NCI-H2107 treated with DMSO at 0.1 percent for 48 hours (cell line): Measurements from ENCODE around the gene CNOT9.
A peak's percentile ranks its signal among the peaks of the same experiment; 100 is the strongest.

Experiments
- DNase-seq: peaks from one replicate; lab custom pipeline; 2025; ENCODE audit not compliant: unreplicated experiment; lab: John Stamatoyannopoulos, UW

The CNOT9 gene

DNA sequence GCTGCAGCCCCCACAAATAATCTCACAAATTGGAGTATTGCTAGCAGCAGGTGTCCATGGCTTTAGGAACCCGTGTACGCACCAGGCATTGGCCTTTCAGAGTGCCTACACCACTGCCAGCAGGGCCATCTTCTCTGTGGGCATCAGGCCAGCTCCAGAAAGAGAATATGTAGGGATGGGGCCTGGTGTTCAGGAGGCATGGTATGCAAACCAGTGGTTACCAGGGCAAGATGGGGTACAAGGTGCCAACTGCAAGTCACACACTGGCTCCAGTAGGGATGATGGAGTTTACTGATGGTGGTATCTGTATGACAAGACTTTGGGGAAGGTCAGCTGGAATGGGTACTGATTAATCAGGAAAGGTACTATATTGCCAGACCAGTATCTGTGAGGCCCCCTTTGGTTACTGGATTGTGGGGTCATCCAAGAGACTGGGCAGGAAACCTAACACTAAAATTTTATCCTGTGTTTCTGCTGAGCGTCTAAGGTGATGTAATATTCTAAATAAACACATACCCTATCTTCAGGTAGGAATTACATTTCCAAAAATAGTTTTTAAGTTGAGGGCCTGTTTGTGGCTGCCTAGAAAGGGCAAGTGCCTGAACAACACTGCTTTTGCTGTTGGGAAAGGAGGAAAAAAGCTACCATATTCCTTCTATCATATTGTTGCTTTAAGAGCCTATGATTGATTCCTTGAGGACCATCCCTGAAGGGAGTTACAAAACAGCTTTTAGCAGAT lies 9.0 kb downstream of the CNOT9 start:
- no peak for DNase-seq

- no peak for DNase-seq
Measured at GRCh38 chr2:218578272-218578877, 9.7 kb downstream of the CNOT9 start.

DNA sequence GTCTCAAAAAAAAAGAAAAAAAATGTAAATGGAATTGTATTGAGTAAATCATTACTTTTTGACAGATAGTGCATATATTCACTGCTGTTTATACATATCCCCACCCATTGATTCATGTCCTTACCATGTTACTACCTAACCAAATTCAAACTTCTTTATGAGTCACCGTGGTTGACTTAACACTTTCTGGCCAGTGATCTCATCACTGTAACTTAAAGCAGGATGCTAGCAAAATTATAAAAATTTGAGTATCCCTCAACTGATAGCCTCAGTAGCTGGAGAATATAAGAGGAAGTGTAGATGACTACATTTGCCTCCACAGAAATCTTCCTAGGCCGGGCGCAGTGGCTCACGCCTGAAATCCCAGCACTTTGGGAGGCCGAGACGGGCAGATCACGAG lies 13.4 kb downstream of the CNOT9 start:
- no peak for DNase-seq

DNA sequence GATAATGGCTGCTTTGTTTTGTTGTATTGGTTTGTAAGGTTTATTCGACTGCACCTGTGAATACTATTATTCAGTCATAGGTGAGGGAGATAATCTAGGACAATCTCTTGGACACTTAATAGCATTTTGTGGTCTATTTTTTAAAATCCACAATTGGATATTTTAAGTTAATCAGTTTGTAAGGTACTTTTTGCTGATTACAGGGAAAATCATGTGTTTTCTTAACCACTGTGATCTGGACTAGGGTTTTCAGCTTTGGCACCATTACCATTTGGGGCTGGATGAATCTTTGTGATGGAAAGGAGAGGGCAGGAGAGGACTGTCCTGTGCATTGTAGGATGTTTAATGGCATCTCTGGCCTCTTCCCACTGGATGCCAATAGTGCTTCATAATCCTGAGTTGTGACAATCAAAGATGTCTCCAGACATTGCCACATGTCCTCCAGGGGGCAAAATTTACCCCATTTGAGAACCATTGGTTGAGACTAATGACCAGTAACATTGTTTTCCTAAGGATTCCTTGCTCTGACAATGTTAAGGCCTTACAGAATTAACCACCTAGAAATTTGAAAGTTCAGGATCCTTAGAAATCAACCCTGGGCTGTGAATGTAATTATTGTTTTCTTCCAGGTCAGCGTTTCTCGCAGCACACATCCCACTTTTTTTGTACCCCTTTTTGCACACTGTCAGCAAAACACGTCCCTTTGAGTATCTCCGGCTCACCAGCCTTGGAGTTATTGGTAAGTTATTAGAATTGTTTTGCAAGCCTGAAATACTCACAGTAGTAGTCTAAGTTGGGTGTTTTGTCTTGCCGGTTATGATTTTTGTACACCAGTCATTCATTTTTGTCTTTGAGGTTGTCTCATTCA lies 15.6 kb downstream of the CNOT9 start:
- no peak for DNase-seq

- DNase-seq, result no peak
Measured at GRCh38 chr2:218585541-218585940, 16.9 kb downstream of the CNOT9 start.

DNA sequence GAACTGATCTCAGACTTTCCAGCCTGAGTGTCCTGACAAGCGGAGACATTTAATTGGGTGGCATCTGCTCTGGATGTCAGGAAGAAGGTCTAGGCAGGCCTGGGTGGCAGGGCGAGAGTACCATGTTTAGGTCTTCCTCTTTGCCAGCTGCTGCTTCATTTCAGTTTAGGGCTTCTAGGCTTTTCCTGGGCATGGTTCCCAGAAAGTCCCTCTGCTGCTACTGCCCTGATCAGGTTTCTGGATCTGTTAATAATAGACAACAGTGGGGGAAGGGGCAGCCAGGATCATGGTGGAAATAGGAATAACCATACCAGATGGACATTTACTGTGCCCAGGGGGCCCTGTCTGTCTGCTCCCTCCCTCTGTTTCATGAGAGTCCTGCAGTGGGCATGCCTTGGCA lies 36.8 kb downstream of the CNOT9 start:
- DNase-seq, result peak; percentile 72

DNA sequence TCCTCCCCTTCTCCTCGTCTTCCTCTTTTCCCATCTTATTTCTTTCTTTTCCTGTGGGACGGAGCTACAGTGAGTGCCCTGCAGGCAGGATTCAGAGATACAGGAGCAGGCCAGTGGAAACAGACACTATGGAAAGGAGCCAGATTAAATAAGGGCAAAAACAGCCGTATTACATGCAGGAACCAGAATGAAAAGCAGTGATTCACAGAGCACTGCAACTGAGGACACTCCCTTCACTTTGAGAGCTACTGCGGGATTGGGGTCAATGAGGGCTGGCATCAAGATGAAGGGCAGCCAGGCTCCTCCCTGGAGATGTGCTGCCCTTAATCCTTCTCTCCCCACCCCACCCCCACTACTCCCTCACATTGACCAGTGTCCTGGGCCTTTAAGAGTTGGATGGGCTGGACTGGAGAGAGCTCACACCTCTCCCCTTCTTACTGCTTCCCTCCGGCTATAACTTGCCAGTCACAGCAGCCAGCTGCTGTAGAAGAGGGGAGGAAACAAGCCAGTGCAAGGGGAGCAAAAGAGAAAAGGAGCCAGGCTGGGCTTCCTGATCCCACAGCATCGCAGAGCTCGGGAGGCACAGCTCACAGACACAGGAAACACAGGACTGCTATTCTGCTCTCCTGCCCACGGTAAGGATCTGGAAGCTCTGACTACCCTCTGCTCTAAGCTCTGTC lies 38.9 kb downstream of the CNOT9 start, which contains the start of gene PLCD4:
TSS of gene PLCD4 (plus strand) at position 464 of the 680 bp plus-strand sequence. CDS start 7,841 bp downstream, outside the sequence.
- no peak for DNase-seq

DNA sequence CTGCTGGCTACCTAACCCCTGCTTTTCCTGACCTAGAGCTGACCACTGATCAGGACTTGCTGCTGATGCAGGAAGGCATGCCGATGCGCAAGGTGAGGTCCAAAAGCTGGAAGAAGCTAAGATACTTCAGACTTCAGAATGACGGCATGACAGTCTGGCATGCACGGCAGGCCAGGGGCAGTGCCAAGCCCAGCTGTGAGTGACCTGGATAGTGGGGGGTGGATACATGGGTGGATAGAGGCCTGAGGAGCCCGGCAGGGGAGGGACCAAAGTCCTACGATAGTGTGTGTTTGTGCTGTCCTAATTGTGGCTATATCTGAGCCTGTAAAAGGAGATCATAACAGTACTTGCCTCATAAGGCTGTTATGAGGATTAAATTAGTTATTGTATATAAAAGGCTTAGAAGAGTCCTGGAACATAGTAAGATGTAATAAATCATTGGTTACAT lies 47.3 kb downstream of the CNOT9 start:
- DNase-seq, result no peak

- DNase-seq, result no peak
Measured at GRCh38 chr2:218618102-218618860, 49.6 kb downstream of the CNOT9 start.

GRCh38 chr2:218621007-218621406 lies 52.4 kb downstream of the CNOT9 start:
- DNase-seq, result no peak

DNA sequence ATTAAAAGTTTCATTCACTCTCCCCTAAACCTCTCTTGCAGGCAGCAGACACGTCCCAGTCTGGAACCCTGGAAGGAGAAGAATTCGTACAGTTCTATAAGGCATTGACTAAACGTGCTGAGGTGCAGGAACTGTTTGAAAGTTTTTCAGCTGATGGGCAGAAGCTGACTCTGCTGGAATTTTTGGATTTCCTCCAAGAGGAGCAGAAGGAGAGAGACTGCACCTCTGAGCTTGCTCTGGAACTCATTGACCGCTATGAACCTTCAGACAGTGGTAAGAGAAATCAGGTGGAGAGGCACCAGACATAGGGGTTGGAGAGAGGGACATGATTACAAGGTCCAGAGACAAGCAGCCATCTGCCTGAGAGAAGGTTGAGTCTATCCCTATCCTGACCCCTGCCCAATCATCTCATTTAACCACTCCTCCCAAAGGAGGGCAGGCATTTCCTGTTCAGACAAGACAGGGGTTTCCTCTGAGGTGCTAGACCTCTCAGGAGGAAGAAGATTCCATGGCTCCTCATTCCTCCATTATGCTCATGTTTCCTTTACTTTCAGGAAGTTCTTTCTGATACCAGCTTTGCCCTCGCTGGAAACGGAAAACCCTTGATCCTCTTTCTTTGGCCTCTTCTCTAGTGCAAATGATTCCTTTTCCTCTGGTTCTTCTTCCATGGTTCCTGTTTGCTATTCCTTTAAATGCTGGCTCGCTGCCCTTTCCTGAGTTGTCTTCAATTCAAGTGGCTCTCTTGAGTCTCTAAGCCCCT lies 54.1 kb downstream of the CNOT9 start:
- no peak for DNase-seq

DNA sequence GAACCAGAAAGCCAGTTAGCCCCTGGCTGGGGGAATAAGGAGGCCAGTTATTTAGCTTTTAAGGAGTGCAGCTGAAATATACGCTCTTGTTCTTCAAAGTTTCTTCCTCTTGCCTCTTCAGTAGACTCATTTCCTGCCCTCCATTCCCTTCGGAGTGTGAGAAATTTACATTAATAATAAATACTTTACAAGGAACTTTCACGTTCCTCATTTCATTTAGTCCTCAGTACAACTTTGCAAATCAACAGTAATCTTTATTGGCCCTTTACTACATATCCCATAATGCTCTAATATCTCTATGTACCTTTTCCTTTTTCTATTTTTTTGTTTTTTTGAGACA lies 54.7 kb downstream of the CNOT9 start:
- no peak for DNase-seq

GRCh38 chr2:218626369-218626768 lies 57.7 kb downstream of the CNOT9 start:
- DNase-seq, result no peak

DNA sequence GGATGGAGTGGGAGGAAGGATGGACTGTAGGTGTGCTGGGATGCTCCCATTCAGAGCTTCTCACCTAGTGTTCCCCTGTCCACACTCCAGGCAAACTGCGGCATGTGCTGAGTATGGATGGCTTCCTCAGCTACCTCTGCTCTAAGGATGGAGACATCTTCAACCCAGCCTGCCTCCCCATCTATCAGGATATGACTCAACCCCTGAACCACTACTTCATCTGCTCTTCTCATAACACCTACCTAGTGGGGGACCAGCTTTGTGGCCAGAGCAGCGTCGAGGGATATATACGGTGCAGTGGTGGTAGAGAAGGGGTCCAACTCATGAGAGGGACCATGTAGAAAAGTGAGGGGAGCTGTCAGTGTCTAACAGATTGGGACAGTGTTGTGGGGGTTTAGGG lies 59.3 kb downstream of the CNOT9 start:
- no peak for DNase-seq

DNA sequence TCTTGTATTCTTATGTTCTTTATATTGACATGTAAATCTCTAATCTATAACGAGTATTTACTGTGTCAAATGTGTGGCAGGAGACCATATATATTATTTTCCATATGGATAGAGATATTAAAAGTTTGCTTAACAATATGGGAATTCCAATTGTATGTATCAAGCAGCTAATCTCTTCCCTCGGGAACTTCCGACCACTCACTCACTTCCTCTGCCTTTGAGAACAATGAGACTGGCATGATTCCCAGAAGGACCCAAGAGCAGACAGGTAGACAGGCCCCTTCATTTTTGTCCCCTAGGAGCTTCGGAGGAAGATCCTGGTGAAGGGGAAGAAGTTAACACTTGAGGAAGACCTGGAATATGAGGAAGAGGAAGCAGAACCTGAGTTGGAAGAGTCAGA lies 63.2 kb downstream of the CNOT9 start:
- no peak for DNase-seq

DNA sequence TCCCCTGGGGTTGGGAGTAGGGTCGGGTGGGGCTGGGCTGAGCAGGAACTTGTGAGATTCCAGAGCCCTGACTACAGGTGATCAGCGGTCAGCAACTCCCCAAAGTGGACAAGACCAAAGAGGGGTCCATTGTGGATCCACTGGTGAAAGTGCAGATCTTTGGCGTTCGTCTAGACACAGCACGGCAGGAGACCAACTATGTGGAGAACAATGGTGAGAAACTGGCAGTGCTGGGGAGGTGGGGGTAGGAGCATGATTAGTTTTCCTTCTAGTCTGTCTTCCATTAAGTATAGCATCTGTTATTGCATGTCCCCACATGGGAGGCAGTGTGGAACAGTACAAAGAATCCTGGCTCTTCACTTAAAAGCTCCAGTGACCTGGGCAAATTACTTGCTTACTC lies 67.1 kb downstream of the CNOT9 start:
- DNase-seq, result no peak

- DNase-seq, result no peak
Measured at GRCh38 chr2:218638372-218638771, 69.7 kb downstream of the CNOT9 start.

GRCh38 chr2:218642121-218642656 lies 73.5 kb downstream of the CNOT9 start:
- DNase-seq, result no peak

GRCh38 chr2:218642786-218643185 lies 74.1 kb downstream of the CNOT9 start:
- DNase-seq, result no peak
